ENCODE measurements around the gene COQ10A. TPM values are rescaled to one million over a fixed set of nuclear protein-coding genes. Genes with fewer than 3 reads are reported as not detected.

Gene COQ10A
- 162 TPM for total RNA-seq
- long read RNA-seq, transcript COQ10A-203 (4 exons, 1,369 nt): minor isoform, 11 of 186 reads
- long read RNA-seq, transcript COQ10A-201 (5 exons, 1,652 nt): minor isoform, 47 of 186 reads
- long read RNA-seq, transcript COQ10A-202 (5 exons, 1,410 nt): major isoform, 98 of 186 reads
- long read RNA-seq, partial matches to known transcripts: 7 of 186 reads
- long read RNA-seq, other reads (novel, unspliced or antisense): 18 of 186 reads

DNA sequence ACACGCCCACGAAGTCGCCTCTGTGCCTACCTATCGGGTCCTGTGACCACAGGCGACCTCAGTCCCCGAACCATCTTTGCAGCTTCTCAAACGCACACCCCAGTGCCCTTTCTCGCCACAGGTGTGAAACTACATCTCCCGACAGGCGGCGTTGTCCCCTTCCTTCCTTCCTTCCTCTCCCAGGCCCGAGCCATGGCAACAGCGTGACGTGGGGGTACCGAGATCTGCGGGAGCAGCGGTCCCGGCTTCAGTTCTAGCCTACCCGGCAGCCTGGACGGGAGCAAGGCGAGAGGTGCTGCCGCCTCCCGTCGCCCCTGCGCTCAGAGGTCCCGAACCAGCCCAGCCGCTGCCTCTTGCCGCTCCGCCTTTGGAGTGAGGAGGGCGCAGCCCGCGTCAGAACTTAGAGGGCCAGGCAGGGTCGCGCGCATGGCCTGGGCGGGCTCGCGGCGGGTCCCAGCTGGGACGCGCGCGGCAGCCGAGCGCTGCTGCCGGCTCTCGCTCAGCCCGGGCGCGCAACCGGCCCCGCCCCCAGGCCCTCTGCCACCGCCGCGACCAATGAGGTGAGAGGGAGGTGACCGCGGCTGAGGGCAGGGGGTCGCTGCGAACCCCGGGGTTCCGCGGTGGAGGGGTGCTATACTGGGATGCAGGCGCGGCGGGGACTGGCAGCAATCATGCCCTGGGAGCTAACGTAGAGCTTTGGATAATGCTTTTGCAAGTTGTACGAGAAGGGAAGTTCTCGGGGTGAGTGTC lies at the start of gene COQ10A:
Gene COQ10A, plus strand, starts transcription at position 250 of the 750 bp plus-strand sequence. Its CDS starts 177 bp downstream, at position 427.
- ATAC-seq: peak; percentile 92
- intact Hi-C loops (cut with micrococcal nuclease): no loop called here
- DNase-seq: peak; percentile 93

DNA sequence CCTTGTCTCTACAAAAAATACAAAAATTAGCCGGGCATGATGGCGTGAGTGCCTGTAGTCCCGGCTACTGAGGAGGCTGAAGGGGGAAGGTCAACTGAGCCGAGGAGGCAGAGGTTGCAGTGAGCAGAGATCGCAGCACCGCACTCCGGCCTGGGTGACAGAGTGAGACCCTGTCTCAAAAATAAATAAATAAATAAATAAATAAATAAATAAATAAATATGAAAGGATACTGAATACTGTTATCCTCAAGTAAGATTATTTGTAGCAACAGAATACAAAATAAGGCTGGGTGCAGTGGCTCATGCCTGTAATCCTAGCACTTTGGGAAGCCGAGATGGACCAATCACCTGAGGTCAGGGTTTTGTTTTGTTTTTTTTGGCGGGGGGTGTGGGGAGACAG lies 46.9 kb upstream of the COQ10A start:
- no peak for ATAC-seq
- DNase-seq: no peak

DNA sequence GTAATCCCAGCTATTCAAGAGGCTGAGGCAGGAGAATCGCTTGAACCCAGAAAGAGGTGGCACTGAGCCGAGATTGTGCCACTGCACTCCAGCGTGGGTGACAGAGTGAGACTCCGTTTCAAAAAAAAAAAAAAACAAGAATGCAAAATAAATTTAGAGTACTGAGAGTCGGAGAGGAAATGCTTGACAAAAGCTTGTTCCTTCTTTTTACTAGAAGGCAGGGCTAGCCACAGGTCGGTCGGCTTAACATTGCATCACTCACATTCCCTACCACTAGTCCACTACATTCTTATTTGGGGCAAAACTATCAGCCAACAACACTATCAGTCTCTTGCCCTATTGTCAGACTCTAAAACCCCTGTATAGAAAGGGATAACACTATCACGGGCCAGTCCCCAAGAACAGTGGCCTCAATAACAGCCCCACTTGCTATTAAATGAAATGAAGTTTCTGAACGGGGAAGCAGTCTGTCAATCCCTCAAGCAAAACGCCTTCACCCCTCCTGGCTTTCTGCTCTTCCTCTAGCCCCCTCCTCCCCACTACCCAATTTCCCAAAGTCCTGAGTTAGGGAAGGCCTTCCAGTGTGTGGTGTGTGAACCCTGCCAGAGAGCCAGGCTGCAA lies 46.0 kb upstream of the COQ10A start:
- no peak for ATAC-seq
- intact Hi-C loops (cut with micrococcal nuclease): no loop called here
- no peak for DNase-seq

More for the DNA sequence above, 46.9 kb upstream of the COQ10A start:
- intact Hi-C loops (cut with micrococcal nuclease): no loop called here

GRCh38 chr12:56221232-56221756 lies 45.4 kb upstream of the COQ10A start:
- intact Hi-C loops (cut with micrococcal nuclease): no loop called here
- DNase-seq (peak; percentile 65), ATAC-seq (peak; percentile 42)

DNA sequence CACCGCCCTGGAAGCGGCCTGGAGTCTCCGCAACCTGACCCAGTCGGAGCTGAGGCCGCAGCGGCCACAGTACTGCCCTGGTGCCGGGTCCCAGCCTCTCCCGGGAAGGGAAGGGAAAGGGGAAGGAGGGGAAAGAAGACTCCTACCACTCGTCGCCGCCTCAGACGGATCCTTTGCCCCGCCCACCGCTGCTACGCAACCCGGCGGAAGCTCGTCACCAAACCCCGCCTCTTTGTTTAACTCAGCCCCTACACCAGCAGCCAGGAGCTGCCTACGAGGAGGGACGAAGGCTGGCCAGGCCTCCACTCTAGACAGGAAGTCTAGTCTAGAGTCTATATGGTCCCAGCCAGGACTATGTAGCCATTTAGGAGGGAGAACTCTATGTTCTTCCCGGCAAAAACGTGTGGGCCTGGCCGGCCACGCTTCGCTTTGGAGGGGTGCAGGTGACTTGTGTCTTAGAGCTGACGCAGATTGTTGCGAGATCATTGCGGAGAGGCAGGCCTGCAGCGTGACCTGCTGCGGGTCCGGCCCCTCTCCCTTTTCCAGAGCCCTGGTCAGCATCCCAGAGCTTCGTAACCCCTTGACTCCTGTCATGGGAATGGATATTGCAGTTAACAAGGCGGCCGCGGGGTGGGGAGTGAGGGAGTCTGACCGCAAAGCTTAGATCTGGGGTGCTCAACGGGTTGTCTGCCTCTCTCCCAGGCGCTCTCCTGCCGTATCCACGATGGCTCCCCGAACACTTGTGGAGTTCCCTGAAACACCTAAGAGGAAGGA lies 44.8 kb upstream of the COQ10A start, which contains the start of gene RNF41:
Gene RNF41, minus strand, starts transcription at position 166 of the 774 bp plus-strand sequence. CDS start 7,875 bp downstream, outside the sequence.
- peak; percentile 98 for DNase-seq
- intact Hi-C loops (cut with micrococcal nuclease): no loop called here

DNA sequence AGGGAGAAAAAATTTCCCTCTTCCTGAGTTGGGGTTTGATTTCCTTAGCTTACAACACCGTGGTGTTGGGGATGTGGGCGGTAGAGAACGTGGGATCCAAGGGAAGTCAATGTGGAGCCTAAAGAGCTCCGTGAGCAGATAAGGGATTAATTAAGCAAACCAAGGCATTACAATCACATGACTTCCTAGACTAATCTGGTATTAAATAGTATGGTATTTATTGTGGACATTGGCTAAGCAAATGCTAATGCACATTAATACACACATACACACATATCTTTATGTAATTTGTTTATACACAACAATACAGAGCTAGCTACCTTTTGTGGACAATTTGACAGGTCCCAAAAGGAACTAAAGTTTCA lies 44.2 kb upstream of the COQ10A start:
- intact Hi-C loops (cut with micrococcal nuclease): no loop called here
- ATAC-seq: no peak
- DNase-seq: no peak

More for the DNA sequence above, 44.8 kb upstream of the COQ10A start, which contains the start of gene RNF41:
- peak; percentile 90 for ATAC-seq

GRCh38 chr12:56223571-56224101 lies 43.1 kb upstream of the COQ10A start:
- no peak for ATAC-seq
- DNase-seq: no peak
- intact Hi-C loops (cut with micrococcal nuclease): no loop called here

GRCh38 chr12:56224102-56224701 lies 42.5 kb upstream of the COQ10A start, which contains the start of gene NABP2:
NABP2 (plus strand) TSS chr12:56224342; CDS start chr12:56224857, 515 bp downstream.
- ATAC-seq (peak; percentile 85), DNase-seq (peak; percentile 99)
- intact Hi-C loops (cut with micrococcal nuclease): no loop called here

DNA sequence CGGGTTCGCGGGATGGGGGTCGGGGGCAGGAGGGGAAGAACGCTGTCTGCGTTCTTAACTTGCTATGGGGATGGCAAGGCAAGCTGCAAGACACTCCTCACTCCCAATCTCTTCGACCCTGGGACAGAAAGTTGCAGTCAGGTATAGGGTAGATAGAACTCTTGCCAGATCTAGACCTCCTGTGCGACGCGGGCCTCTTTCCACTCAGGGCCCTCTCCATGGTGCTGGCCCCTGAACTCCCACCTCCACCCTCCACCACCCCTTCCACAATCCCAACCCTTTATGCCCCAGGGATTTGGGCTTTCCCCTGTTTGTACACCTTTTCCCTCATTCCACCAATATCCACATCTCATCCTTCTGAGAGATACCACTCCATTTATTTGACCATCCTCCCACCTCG lies 41.8 kb upstream of the COQ10A start:
- intact Hi-C loops (cut with micrococcal nuclease): no loop called here
- DNase-seq: no peak
- ATAC-seq: no peak

- DNase-seq: no peak
- no peak for ATAC-seq
- intact Hi-C loops (cut with micrococcal nuclease): no loop called here
These were observed 37.7 kb upstream of the COQ10A start for GRCh38 chr12:56229082-56229481.

DNA sequence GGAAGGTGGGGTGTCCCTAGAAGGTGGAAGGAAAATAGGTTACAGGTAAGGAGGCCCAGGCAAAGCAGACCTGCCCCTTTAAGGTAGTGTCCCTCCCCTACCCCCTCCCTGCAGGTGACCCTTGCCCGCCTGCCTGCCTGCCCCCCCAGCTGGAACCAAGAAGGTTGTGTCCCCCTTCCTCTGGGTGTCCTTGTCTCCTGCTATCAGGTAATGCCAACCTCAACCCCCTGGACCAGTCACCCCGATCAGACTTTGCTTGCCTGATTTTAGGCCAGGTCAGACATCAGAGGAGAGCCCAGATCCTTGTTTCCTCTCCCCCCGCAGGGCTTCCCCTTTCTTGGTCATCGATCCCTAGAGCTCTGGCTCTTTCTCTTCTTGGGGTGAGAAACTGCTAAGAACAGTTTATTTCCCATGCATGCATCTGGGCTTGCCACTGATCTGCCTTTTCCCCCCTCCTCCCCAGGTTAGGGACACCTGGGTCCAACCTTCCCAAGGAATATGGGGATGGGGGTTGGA lies 36.8 kb upstream of the COQ10A start, which contains the start of gene SLC39A5:
Gene SLC39A5, plus strand, starts transcription at position 136 of the 516 bp plus-strand sequence. CDS start 1,224 bp downstream, outside the sequence.
- intact Hi-C loops (cut with micrococcal nuclease): no loop called here
- no peak for DNase-seq
- no peak for ATAC-seq

DNA sequence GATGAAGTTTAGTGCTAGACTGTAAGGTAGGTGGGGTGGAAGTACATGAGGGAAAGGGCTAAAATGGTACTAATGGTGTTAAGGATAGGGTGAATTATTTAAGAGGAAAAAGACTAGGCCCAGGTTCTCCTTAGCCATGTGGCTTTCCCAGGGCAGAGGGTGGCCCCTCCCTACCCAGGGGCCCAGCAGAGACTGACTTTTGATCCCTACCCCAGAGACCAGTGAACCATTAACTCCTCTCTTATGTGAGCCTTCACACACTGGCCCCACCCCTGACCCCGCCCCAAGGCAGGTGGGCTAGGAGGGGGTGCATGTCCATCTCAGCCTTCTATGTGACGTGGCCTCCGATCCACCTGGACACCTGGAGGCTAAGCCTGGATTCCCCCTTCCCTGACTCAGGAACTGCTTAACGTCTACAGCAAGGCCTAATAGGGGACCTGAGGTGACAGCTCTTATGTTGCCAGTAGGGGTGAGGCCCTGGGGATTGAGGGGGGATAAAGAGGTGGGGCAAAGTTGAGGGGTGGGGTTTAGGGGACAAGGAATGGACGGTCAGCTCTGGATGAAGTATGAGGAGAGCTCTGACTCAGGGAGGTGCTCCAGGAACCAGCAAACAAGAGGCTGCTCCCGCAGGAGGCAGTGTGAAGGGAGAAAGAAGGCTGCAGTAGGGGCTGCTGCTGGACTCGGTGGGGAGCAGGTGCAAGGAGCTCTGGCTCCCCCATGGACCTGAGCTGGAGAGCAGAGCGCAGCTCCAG lies 36.1 kb upstream of the COQ10A start:
- intact Hi-C loops (cut with micrococcal nuclease): no loop called here
- ATAC-seq: peak; percentile 35
- no peak for DNase-seq

DNA sequence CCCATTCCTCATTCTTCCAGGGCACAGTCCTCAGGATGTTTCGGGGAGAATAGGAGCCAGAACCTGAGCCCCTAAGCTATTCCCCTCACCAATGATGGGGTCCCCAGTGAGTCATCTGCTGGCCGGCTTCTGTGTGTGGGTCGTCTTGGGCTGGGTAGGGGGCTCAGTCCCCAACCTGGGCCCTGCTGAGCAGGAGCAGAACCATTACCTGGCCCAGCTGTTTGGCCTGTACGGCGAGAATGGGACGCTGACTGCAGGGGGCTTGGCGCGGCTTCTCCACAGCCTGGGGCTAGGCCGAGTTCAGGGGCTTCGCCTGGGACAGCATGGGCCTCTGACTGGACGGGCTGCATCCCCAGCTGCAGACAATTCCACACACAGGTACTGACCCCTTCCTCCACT lies 35.6 kb upstream of the COQ10A start:
- ATAC-seq (no peak), DNase-seq (no peak)
- intact Hi-C loops (cut with micrococcal nuclease): no loop called here

GRCh38 chr12:56234746-56235436 lies 31.9 kb upstream of the COQ10A start:
- intact Hi-C loops (cut with micrococcal nuclease): no loop called here
- no peak for DNase-seq
- no peak for ATAC-seq

DNA sequence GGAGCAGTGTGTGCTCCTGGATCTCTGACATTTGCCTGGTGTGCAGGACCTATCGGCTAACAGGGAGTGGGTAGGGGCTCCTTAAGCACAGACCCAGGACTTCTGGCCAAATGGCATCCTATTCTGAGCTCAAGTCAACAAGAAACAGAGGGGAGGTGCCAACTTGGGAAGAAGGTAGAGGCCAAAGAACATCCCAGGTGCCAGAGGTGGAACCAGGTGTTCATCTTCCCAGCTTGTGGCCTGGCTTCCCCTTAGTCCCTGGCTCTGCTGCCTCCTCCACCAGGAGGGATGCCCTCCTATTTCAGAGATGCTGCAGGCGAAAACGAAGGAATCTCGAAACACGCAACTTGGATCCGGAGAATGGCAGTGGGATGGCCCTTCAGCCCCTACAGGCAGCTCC lies 30.7 kb upstream of the COQ10A start:
- intact Hi-C loops (cut with micrococcal nuclease): no loop called here
- ATAC-seq (no peak), DNase-seq (no peak)

DNA sequence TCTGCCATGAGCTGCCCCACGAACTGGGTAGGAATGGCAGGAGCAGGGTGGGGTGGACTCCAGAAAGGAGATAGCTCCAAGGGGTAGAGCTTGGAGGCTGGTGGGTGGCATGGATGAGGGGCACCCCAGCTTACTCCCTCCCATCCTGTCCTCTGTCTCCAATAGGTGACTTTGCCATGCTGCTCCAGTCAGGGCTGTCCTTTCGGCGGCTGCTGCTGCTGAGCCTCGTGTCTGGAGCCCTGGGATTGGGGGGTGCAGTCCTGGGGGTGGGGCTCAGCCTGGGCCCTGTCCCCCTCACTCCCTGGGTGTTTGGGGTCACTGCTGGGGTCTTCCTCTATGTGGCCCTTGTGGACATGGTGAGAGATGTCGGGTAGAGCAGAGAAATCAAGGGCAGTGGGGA lies 29.8 kb upstream of the COQ10A start:
- ATAC-seq: peak; percentile 7
- intact Hi-C loops (cut with micrococcal nuclease): no loop called here
- DNase-seq: no peak

DNA sequence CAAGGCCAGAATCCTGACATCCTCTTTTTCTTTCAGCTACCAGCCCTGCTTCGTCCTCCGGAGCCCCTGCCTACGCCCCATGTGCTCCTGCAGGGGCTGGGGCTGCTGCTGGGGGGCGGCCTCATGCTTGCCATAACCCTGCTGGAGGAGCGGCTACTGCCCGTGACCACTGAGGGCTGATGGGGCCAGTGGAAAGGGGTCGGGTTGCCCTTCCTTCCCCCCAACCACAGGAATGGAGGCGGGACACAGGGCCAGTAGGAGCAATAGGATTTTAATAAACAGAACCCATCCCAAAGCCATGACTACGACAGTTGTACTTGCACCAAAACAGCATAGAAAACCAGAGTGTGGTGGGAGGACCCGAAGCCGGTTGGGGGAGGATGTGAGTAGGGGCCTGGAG lies 29.2 kb upstream of the COQ10A start:
- intact Hi-C loops (cut with micrococcal nuclease): no loop called here
- ATAC-seq (no peak), DNase-seq (no peak)
